Stomach (tissue), 4 donors: ENCODE measurements around the gene KCNK2.

ENCODE experiments used
- CTCF ChIP-seq, 7 experiments: fragments of 450-650 bp in 4 of 7; fragments of 200-600 bp in 3 of 7; sonication (generic) in 3 of 7; IDR thresholded peaks; one replicate each; pipeline ENCODE4 v1.5.1; 2016 to 2019; ENCODE audit warnings: antibody characterized with exemption in 7 of 7, control low read depth in 2 of 7, mild to moderate bottlenecking in 1 of 7
- POLR2A ChIP-seq, 4 donors: fragments of 450-650 bp; IDR thresholded peaks; one replicate each; pipeline ENCODE4 v1.6.1; 2016; ENCODE audit warnings: antibody characterized with exemption in 4 of 4, control low read depth in 2 of 4, mild to moderate bottlenecking in 1 of 4, moderate library complexity in 1 of 4

GRCh38 chr1:215156232-215156631 lies 73.7 kb downstream of the KCNK2 start:
- TF ChIP-seq CTCF (IDR thresholded peaks at IDR 0.05) (no peak), POLR2A (IDR thresholded peaks at IDR 0.05) (no peak)
